K562 treated with DMSO at 1 percent for 24 hours (cell line): Measurements from ENCODE around the gene OMA1. TPM values are rescaled to one million over a fixed set of nuclear protein-coding genes. Genes with fewer than 3 reads are reported as not detected.

Source experiments
- total RNA-seq: library from RNA; unstranded; fragments of 300-600 nt; gene quantifications from 2 replicates; pipeline ENCODE4 v1.2.3, GENCODE V29; 2022; ENCODE audit warnings: low read depth; ENCODE audit not compliant: insufficient read depth

The OMA1 gene
- total RNA-seq: 7.2 and 10.6 TPM in 2 replicates

DNA sequence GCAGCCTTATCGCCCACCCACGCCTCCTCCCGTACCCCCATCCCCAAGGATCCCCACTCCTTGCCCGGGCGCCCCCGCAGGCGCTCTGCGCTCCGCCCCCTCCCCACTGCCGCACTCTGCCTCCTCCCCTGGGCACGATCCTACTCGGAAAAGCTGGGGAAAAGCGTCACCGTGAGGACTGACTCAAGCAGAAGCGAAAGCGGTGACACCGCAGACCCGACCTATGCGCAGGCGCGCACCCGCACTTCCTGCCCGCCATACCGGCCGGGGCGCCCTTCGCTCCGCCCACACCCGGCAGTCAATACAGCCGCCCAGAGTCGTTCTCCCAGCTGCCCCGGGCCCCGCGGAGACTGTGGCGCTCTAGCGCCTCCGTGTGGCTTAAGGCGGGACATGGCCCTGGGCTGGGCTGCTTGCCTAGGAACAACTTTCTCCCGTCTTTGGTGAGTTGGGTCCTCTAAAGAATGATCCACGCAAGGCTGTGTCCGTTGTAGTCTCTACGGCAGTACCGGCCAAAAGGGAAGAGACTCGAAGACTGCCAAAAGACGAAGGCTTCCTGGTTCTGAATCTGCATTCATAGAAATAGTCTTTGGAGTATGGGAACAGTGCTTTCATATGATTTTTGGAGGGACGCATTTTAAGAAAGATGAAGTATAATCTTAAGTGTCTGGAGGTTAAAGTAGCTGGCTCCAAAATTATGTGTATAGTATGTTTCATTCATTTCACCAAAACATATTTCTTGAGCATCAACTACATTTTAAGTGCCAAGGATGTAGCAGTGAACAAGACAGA is at the start of gene OMA1:
Gene OMA1, minus strand, starts transcription at position 207 of the 789 bp plus-strand sequence. CDS start 7,432 bp downstream, outside the sequence.

DNA sequence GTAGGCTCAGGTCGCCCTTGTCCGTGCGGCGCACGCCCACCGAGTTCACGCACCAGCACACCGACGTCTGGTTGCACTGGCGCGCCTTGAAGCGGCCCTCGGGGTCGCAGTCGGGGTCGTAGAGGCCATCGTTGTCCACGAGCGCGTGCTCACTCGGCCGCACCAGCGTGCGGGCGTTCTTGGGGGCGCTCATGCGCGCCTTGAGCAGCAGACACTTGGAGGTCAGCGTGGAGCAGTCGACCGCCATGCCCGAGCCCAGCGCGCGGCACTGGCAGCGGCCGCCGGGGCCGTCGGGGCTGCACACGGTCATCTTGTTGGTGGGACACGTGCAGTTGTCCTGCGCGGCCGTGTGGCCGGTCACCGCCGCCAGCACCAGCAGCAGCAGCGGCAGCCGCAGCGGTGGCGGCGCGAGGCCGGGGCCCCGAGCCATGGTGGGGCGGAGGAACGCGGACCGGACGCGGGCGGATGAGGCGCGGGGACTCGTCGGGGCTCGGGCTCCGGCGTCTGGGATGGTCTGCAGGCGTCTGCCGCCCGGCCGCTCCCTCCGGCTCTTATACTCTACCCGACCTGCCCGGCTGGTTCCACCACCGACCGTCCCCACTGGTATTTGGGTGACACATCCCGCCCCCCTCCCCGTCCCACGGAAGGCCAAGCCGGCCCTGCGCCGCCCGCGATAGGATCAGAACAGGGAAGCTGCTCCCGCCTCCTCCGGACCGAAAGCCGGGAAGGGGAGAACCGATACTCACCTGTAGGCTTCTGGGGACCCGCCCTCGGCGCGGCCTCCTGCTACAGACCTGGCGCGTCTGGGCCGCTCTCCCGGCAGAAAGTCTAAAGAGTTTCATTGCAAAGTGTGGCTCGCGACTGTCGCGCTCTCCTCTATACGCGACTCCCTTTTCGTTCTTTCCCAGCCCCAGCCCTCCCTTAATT is 30.5 kb upstream of the OMA1 start, which contains the start of gene TACSTD2:
Gene TACSTD2, minus strand, starts transcription at position 526 of the 927 bp plus-strand sequence. Its CDS starts 96 bp downstream, at position 430.

Other genes with a start within 250 kb of the OMA1 start
- not detected in 2 replicates for gene TACSTD2, start 30.5 kb upstream of the OMA1 start, total RNA-seq
- gene MYSM1, start 153.3 kb upstream of the OMA1 start, total RNA-seq: 5.0 and 6.3 TPM in 2 replicates
- gene JUN, start 237.3 kb upstream of the OMA1 start, total RNA-seq: 50.4 and 50.9 TPM in 2 replicates